ENCODE results near the gene PIF1.
"Not testable (repeated sequence)": the region's sequence is repeated elsewhere in the genome, so short reads cannot be mapped to it uniquely, and the experiment has no call there.

PIF1 gene

GRCh38 chr15:64804619-64805018 is 20.8 kb downstream of the PIF1 start:
- TF ChIP-seq SPI1 (IDR thresholded peaks at IDR 0.05; ENCODE audit: borderline replicate concordance, low read depth) (no peak), CTCF (IDR thresholded peaks at IDR 0.05; ENCODE audit: insufficient read depth, low read length) (no peak), GABPA (IDR thresholded peaks at IDR 0.05; ENCODE audit: low read depth) (no peak), POLR2AphosphoS5 (IDR thresholded peaks at IDR 0.05; ENCODE audit: low read depth) (no peak)
- TF ChIP-seq, protein P1, sequence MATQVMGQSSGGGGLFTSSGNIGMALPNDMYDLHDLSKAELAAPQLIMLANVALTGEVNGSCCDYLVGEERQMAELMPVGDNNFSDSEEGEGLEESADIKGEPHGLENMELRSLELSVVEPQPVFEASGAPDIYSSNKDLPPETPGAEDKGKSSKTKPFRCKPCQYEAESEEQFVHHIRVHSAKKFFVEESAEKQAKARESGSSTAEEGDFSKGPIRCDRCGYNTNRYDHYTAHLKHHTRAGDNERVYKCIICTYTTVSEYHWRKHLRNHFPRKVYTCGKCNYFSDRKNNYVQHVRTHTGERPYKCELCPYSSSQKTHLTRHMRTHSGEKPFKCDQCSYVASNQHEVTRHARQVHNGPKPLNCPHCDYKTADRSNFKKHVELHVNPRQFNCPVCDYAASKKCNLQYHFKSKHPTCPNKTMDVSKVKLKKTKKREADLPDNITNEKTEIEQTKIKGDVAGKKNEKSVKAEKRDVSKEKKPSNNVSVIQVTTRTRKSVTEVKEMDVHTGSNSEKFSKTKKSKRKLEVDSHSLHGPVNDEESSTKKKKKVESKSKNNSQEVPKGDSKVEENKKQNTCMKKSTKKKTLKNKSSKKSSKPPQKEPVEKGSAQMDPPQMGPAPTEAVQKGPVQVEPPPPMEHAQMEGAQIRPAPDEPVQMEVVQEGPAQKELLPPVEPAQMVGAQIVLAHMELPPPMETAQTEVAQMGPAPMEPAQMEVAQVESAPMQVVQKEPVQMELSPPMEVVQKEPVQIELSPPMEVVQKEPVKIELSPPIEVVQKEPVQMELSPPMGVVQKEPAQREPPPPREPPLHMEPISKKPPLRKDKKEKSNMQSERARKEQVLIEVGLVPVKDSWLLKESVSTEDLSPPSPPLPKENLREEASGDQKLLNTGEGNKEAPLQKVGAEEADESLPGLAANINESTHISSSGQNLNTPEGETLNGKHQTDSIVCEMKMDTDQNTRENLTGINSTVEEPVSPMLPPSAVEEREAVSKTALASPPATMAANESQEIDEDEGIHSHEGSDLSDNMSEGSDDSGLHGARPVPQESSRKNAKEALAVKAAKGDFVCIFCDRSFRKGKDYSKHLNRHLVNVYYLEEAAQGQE (IDR thresholded peaks at IDR 0.05; ENCODE audit: insufficient replicate concordance, low read depth): no peak
- Histone ChIP-seq H3K4me3 (replicated peaks; ENCODE audit: insufficient read depth, low read length) (no peak overlapping the region), H3K27me3 (ENCODE audit: insufficient read depth, poor library complexity, severe bottlenecking) (no peaks in the 10 kb centered on the region), H3K27ac (replicated peaks) (no peak overlapping the region)
- DNase-seq (ENCODE audit: low read depth in 1 of 2, low spot score in 1 of 2): no peak

DNA sequence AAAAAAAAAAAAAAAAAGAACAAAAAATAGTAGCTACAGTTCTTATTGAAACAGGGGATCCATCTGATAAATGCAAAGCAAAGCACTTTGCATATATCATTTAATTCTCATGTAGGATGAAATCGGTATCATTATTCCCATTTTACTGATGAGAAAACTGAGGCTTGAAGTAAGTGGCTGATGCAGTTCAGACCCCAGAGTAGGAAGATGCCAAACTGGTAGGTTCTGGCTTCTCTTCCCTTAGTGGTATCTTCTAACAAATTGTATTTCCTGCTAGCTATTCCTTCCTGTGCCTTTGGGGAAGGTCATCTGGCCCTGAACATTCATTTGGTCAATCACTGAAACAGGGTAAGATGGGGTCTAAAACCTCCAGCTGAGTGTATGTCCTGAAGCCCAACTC is 21.9 kb downstream of the PIF1 start:
- Histone ChIP-seq H3K27ac (replicated peaks) (no peak overlapping the region), H3K4me3 (replicated peaks; ENCODE audit: insufficient read depth, low read length) (no peak overlapping the region), H3K27me3 (ENCODE audit: insufficient read depth, poor library complexity, severe bottlenecking) (no peaks in the 10 kb centered on the region)
- no peak for DNase-seq (ENCODE audit: low read depth in 1 of 2, low spot score in 1 of 2)
- TF ChIP-seq SPI1 (IDR thresholded peaks at IDR 0.05; ENCODE audit: borderline replicate concordance, low read depth) (no peak), POLR2AphosphoS5 (IDR thresholded peaks at IDR 0.05; ENCODE audit: low read depth) (no peak), GABPA (IDR thresholded peaks at IDR 0.05; ENCODE audit: low read depth) (no peak), CTCF (IDR thresholded peaks at IDR 0.05; ENCODE audit: insufficient read depth, low read length) (no peak)
- TF ChIP-seq, protein P1 (IDR thresholded peaks at IDR 0.05; ENCODE audit: insufficient replicate concordance, low read depth): no peak

GRCh38 chr15:64800476-64800875 is 25.0 kb downstream of the PIF1 start:
- TF ChIP-seq CTCF (IDR thresholded peaks at IDR 0.05; ENCODE audit: insufficient read depth, low read length): no peak
- no peak for TF ChIP-seq GABPA (IDR thresholded peaks at IDR 0.05; ENCODE audit: low read depth)
- no peak for TF ChIP-seq POLR2AphosphoS5 (IDR thresholded peaks at IDR 0.05; ENCODE audit: low read depth)
- TF ChIP-seq SPI1 (IDR thresholded peaks at IDR 0.05; ENCODE audit: borderline replicate concordance, low read depth): no peak
- TF ChIP-seq, protein P1 (IDR thresholded peaks at IDR 0.05; ENCODE audit: insufficient replicate concordance, low read depth): no peak
- Histone ChIP-seq H3K4me3 (replicated peaks; ENCODE audit: insufficient read depth, low read length) (no peak overlapping the region), H3K27me3 (ENCODE audit: insufficient read depth, poor library complexity, severe bottlenecking) (no peaks in the 10 kb centered on the region), H3K27ac (replicated peaks) (no peak overlapping the region)
- no peak for DNase-seq (ENCODE audit: low read depth in 1 of 2, low spot score in 1 of 2)

DNA sequence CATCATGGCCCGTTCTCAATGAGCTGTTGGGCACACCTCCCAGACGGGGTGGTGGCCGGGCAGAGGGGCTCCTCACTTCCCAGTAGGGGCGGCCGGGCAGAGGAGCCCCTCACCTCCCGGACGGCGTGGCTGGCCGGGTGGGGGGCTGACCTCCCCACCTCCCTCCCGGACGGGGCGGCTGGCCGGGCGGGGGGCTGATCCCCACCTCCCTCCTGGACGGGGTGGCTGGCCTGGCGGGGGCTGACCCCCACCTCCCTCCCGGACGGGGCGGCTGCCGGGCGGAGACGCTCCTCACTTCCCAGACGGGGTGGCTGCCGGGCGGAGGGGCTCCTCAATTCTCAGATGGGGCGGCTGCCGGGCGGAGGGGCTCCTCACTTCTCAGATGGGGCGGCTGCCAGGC is 26.5 kb downstream of the PIF1 start:
- H3K27me3 ChIP-seq (ENCODE audit: insufficient read depth, poor library complexity, severe bottlenecking); H3K4me3 ChIP-seq (replicated peaks; ENCODE audit: insufficient read depth, low read length); H3K27ac ChIP-seq (replicated peaks); DNase-seq (ENCODE audit: low read depth in 1 of 2, low spot score in 1 of 2): not testable (repeated sequence)

DNA sequence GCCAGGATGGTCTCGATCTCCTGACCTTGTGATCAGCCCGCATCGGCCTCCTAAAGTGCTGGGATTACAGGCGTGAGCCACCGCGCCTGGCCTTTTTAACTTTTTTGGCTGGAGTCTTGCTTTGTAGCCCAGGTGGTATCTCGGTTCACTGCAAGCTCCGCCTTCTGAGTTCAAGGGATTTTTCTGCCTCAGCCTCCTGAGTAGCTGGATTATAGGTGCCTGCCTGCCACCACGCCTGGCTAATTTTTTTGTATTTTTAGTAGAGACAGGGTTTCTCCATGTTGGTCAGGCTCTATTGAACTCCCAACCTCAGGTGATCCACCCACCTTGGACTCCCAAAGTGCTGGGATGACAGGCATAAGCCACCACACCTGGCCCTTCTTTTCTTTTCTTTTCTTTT is 29.5 kb downstream of the PIF1 start:
- not testable (repeated sequence) for H3K27ac ChIP-seq (replicated peaks); H3K4me3 ChIP-seq (replicated peaks; ENCODE audit: insufficient read depth, low read length); DNase-seq (ENCODE audit: low read depth in 1 of 2, low spot score in 1 of 2); H3K27me3 ChIP-seq (ENCODE audit: insufficient read depth, poor library complexity, severe bottlenecking)

GRCh38 chr15:64795299-64795698 is 30.1 kb downstream of the PIF1 start:
- DNase-seq (ENCODE audit: low read depth in 1 of 2, low spot score in 1 of 2); H3K27ac ChIP-seq (replicated peaks); H3K27me3 ChIP-seq (ENCODE audit: insufficient read depth, poor library complexity, severe bottlenecking); H3K4me3 ChIP-seq (replicated peaks; ENCODE audit: insufficient read depth, low read length): not testable (repeated sequence)

Data from HL-60 (cell line).